ENCODE data around the gene GNAT3.

GNAT3 gene

GRCh38 chr7:80467069-80467468 lies 44.8 kb downstream of the GNAT3 start:
- no peak for TF ChIP-seq CTCF (IDR thresholded peaks at IDR 0.05; ENCODE audit: extremely low read depth, missing control alignments)
- no peak for DNase-seq (ENCODE audit: low spot score)

DNA sequence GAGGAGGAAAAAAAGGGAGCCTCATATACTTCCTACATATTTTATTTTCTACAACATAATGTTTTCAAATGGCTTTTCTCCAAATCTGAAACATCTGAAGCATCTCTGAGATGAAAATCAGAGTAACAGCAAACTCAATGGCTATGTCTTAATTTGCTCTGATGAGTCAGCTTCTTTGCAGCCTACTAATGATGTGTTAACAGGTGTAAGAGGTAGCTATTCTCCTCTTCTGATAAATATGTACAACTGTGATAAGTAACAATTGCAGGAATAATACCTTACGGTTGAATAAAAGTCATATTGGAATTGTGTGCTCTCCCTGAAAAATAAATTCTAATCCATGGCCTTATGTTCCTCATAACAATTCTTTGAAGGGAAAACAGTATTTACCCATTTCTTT lies 45.2 kb downstream of the GNAT3 start:
- no peak for DNase-seq (ENCODE audit: low spot score)
- no peak for TF ChIP-seq CTCF (IDR thresholded peaks at IDR 0.05; ENCODE audit: extremely low read depth, missing control alignments)

DNA sequence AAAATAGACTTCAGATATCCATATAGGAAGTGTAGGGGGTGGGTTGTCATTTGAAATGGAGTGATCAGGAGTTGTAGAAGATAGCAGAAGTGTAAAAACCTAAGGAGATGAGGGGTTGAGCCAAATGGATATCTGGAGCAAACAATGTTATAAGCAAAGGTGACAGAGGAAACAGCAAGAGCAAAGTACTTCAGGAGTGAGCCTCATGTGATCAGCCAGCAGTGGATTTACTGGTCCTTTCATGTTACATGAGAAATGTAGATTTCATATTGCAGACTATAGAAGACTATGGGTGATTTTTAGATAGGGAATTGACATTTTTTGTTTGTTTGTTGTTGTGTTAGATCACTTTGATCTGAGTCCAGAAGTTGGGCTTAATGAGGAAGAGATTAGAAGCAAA lies 47.7 kb downstream of the GNAT3 start:
- TF ChIP-seq CTCF (IDR thresholded peaks at IDR 0.05; ENCODE audit: extremely low read depth, missing control alignments), result no peak

DNA sequence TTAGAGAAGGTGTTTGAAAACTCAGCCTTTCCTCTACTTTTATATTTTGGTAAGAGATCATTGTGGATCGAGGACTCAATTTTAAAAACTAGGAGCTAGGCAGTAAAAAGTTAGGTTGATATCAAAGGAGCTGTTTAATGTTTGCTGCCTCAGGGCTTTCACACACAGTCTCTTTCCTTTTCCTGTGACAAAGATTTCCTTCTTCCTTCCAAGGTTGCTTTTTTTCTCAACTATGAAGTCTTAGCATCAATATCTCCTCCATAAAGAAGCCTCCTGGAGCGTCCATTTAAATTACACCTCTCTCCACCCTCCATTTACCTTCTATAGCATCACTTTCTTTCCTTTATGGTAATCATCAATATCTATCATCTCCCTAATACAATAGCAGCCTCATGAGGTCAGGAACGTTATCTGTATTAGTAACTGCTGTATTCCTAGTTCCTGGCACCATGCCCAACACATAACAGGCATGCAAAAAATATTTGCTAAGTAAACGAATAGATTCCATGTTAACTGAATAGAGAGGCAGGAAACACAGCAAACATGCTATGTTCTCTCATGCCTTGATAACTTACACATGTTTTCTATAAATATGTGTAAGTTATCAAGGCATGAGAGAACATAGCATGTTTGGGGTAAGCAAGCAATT lies 48.5 kb downstream of the GNAT3 start:
- no peak for DNase-seq (ENCODE audit: low spot score)
- no peak for TF ChIP-seq CTCF (IDR thresholded peaks at IDR 0.05; ENCODE audit: extremely low read depth, missing control alignments)

More for the DNA sequence above, 47.7 kb downstream of the GNAT3 start:
- no peak for DNase-seq (ENCODE audit: low spot score)

DNA sequence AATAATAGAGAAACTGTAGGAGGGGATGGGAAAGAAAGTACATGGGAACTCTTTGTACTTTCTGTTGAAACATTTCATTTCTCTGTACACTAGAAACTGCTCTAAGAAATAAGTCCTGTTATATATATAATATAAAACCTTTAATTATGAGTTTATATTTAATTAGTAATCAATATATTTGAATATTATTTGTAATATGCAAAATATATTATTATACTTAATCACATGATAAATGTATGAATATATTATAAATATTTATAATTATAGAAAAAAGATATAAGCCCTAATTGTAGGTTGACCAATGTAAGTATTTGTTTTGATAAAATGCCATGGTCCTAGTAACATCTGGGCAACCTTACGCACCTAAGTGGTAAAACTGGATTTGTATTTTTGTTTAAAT lies 51.0 kb downstream of the GNAT3 start:
- no peak for TF ChIP-seq CTCF (IDR thresholded peaks at IDR 0.05; ENCODE audit: extremely low read depth, missing control alignments)

GRCh38 chr7:80459776-80460510 lies 51.9 kb downstream of the GNAT3 start:
- DNase-seq (ENCODE audit: low spot score), result no peak
- TF ChIP-seq CTCF (IDR thresholded peaks at IDR 0.05; ENCODE audit: extremely low read depth, missing control alignments), result no peak

More for the DNA sequence above, 51.0 kb downstream of the GNAT3 start:
- no peak for DNase-seq (ENCODE audit: low spot score)
